Endothelial cell of umbilical vein (primary cell): ENCODE results near the gene CDC42SE2. TPM values are rescaled to one million over a fixed set of nuclear protein-coding genes. Genes with fewer than 3 reads are reported as not detected.

Experiments
- BruUV-seq: library from RNA; stranded (reverse); fragments of 400-500 nt; replicated peaks from 2 replicates; lab custom pipeline; 2021; lab: Mats Ljungman, UMichigan
- CTCF ChIA-PET: fragments of 300-600, 350-600 bp; sonication (Branson Sonifier 250); formaldehyde crosslinking; loops from one replicate; lab custom pipeline; 2021; ENCODE audit warnings: antibody characterized with exemption, inconsistent platforms; lab: Charles Lee
- POLR2A ChIA-PET: fragments of 300-600, 350-600 bp; sonication (Branson Sonifier 250); formaldehyde crosslinking; loops from one replicate; lab custom pipeline; 2021; ENCODE audit warnings: antibody characterized with exemption, inconsistent platforms; lab: Charles Lee
- DNase-seq: peaks from one replicate; pipeline ENCODE4 v3.0.0-alpha.2; 2011; ENCODE audit warnings: low read depth, low spot score
- FAIRE-seq: peaks from 2 replicates; lab custom pipeline; 2011; peaks lifted over from hg19 to GRCh38; lab: Jason Lieb, UNC
- H2AFZ ChIP-seq: 2 replicates; pipeline ENCODE4 v1.6.0; 2012; ENCODE audit warnings: low read depth, low read length, control low read depth, inconsistent platforms
- H3K27ac ChIP-seq: 2 replicates; pipeline ENCODE4 v1.5.1; 2011; ENCODE audit warnings: low read depth, mild to moderate bottlenecking, control low read depth, low read length, moderate library complexity; ENCODE audit not compliant: insufficient read depth
- H3K27me3 ChIP-seq, 2 experiments: 2 replicates each; pipeline versions ENCODE4 v1.6.0 to v1.6.1; 2011; ENCODE audit warnings: low read length in 2 of 2, mixed read lengths in 1 of 2; ENCODE audit not compliant: control insufficient read depth in 2 of 2, insufficient read depth in 2 of 2
- H3K36me3 ChIP-seq, 2 experiments: 2 replicates in 1 of 2; 3 replicates in 1 of 2; pipeline ENCODE4 v1.5.1; 2011; ENCODE audit warnings: low read length in 2 of 2, mild to moderate bottlenecking in 1 of 2, moderate library complexity in 1 of 2; ENCODE audit not compliant: control insufficient read depth in 2 of 2, insufficient read depth in 2 of 2; ENCODE audit errors: extremely low read depth in 1 of 2
- H3K4me1 ChIP-seq: 3 replicates; pipeline ENCODE4 v1.5.1; 2011; ENCODE audit warnings: mild to moderate bottlenecking, low read length; ENCODE audit not compliant: control insufficient read depth, insufficient read depth; ENCODE audit errors: extremely low read depth
- H3K4me2 ChIP-seq: 2 replicates; pipeline ENCODE4 v1.6.1; 2011; ENCODE audit warnings: low read length, control low read depth, mixed read lengths; ENCODE audit not compliant: insufficient read depth
- H3K4me3 ChIP-seq, 3 experiments: fragments of 200-600 bp in 1 of 3; sonication (generic), shearing (Covaris generic) in 1 of 3; replicated peaks in 1 of 3; 2 replicates each; pipeline ENCODE4 v1.5.1; 2011 to 2016; ENCODE audit warnings: control low read depth in 3 of 3, low read length in 3 of 3, mild to moderate bottlenecking in 2 of 3, inconsistent platforms in 1 of 3, low read depth in 1 of 3, moderate library complexity in 1 of 3; ENCODE audit not compliant: insufficient read depth in 1 of 3
- H3K79me2 ChIP-seq: 2 replicates; pipeline ENCODE4 v1.6.0; 2012; ENCODE audit warnings: low read length, inconsistent platforms; ENCODE audit not compliant: control insufficient read depth, insufficient read depth
- H3K9ac ChIP-seq: replicated peaks from 2 replicates; pipeline ENCODE3; 2011; ENCODE audit warnings: low read length, control low read depth; ENCODE audit not compliant: insufficient read depth; ENCODE audit errors: extremely low read depth
- H3K9me1 ChIP-seq: replicated peaks from 3 replicates; pipeline ENCODE4 v1.6.0; 2011; ENCODE audit warnings: mild to moderate bottlenecking, low read length; ENCODE audit not compliant: control insufficient read depth, insufficient read depth; ENCODE audit errors: extremely low read depth
- H3K9me3 ChIP-seq: replicated peaks from 2 replicates; pipeline ENCODE4 v1.5.1; 2012; ENCODE audit warnings: low read length, inconsistent platforms; ENCODE audit not compliant: control insufficient read depth, insufficient read depth
- H4K20me1 ChIP-seq: replicated peaks from 2 replicates; pipeline ENCODE3; 2011; ENCODE audit warnings: mild to moderate bottlenecking, low read length; ENCODE audit not compliant: control insufficient read depth, insufficient read depth; ENCODE audit errors: extremely low read depth
- CTCF ChIP-seq, 2 donors: IDR thresholded peaks; 1 replicate in 1 of 2; 2 replicates in 1 of 2; pipeline ENCODE4 v1.5.1; 2011; ENCODE audit warnings: low read length in 2 of 2, mild to moderate bottlenecking in 2 of 2, moderate library complexity in 2 of 2, control low read depth in 1 of 2, inconsistent platforms in 1 of 2, low read depth in 1 of 2; ENCODE audit not compliant: insufficient read depth in 1 of 2; ENCODE audit errors: extremely low read depth in 1 of 2
- EZH2 ChIP-seq: IDR thresholded peaks from 2 replicates; pipeline ENCODE4 v1.6.1; 2012; ENCODE audit warnings: borderline replicate concordance, low read depth, mild to moderate bottlenecking, moderate library complexity, low read length, inconsistent platforms; ENCODE audit not compliant: severe bottlenecking
- FOS ChIP-seq: IDR thresholded peaks from 2 replicates; pipeline ENCODE4 v1.6.1; 2011; ENCODE audit warnings: mild to moderate bottlenecking, low read length, moderate library complexity, borderline replicate concordance; ENCODE audit not compliant: insufficient read depth
- GATA2 ChIP-seq: IDR thresholded peaks from 2 replicates; pipeline ENCODE4 v1.7.0; 2011; ENCODE audit warnings: low read depth, mild to moderate bottlenecking, moderate library complexity, mixed read lengths, low read length; ENCODE audit not compliant: insufficient read length, insufficient read depth
- JUN ChIP-seq: IDR thresholded peaks from 2 replicates; pipeline ENCODE4 v1.6.1; 2011; ENCODE audit warnings: borderline replicate concordance, low read depth; ENCODE audit not compliant: insufficient read length, insufficient read depth
- MYC ChIP-seq: IDR thresholded peaks from one replicate; pipeline ENCODE4 v1.6.1; 2011; ENCODE audit warnings: mild to moderate bottlenecking, low read depth, low read length
- POLR2A ChIP-seq: IDR thresholded peaks from 2 replicates; pipeline ENCODE4 v1.6.1; 2012; ENCODE audit warnings: low read depth, mild to moderate bottlenecking, control low read depth, low read length
- POLR2AphosphoS5 ChIP-seq: IDR thresholded peaks from 2 replicates; pipeline ENCODE4 v1.6.1; 2012; ENCODE audit warnings: low read depth, mild to moderate bottlenecking, control low read depth, low read length, moderate library complexity; ENCODE audit not compliant: insufficient read depth
- dilution Hi-C: fragments of 300-500 bp; cut with MboI; formaldehyde crosslinking; loops from one replicate; pipeline ENCODE4 v1.15.0; 2019; ENCODE audit warnings: low sequenced_read_pairs; ENCODE audit not compliant: extremely low pct_ligation_motif_present
- intact Hi-C: fragments of 100-400 bp; cut with micrococcal nuclease; formaldehyde crosslinking; loops from one replicate; pipeline ENCODE4 v1.10.0; 2022
- polyA plus RNA-seq, 4 experiments: library from polyadenylated mRNA; depleted of rRNA in 3 of 4; stranded (reverse) in 3 of 4; unstranded in 1 of 4; fragments of >200 nt; gene quantifications; 2 replicates each; pipeline versions ENCODE4 v1.2.1 to v1.2.3, GENCODE V29; 2011 to 2012; ENCODE audit warnings: missing spikeins in 1 of 4
- total RNA-seq: library from RNA; stranded (reverse); gene quantifications from 2 replicates; pipeline ENCODE4 v1.2.3, GENCODE V29; 2021
- TF ChIP-seq, protein P1 (sequence below): IDR thresholded peaks from 2 replicates; pipeline ENCODE4 v1.6.1; 2011; ENCODE audit not compliant: insufficient read depth, insufficient read length

The CDC42SE2 gene
- total and polyA plus RNA-seq, 2 donors (not counting 3 experiments of a cell fraction or from before 2014, with no cell fraction given) = 14.7 to 21.9 TPM

GRCh38 chr5:131218392-131218791, 45.5 kb upstream of the CDC42SE2 start:
- no TSS peak for BruUV-seq
- Histone ChIP-seq H3K79me2 (no peaks in the 10 kb centered on the region), H4K20me1 (no peaks in the 10 kb centered on the region), H3K27ac (no peak overlapping the region), H3K36me3 (no peaks in the 10 kb centered on the region), H3K9me3 (no peaks in the 10 kb centered on the region), H3K27me3 (no peaks in the 10 kb centered on the region), H3K4me1 (no peaks in the 10 kb centered on the region), H3K4me3 (no peak overlapping the region), H3K9ac (no peak overlapping the region), H3K9me1 (no peaks in the 10 kb centered on the region), H3K4me2 (no peak overlapping the region), H2AFZ (no peak overlapping the region)
- dilution Hi-C loops (no loop called here), intact Hi-C loops (no loop called here)
- ChIA-PET POLR2A (no interaction called here), CTCF (no interaction called here)
- no peak for TF ChIP-seq JUN
- TF ChIP-seq EZH2 = no peak
- no peak for TF ChIP-seq FOS
- TF ChIP-seq POLR2AphosphoS5 = no peak
- no peak for TF ChIP-seq GATA2
- TF ChIP-seq, protein P1, sequence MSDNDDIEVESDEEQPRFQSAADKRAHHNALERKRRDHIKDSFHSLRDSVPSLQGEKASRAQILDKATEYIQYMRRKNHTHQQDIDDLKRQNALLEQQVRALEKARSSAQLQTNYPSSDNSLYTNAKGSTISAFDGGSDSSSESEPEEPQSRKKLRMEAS = no peak
- TF ChIP-seq CTCF (IDR thresholded peaks at IDR 0.05; ENCODE audit: extremely low read depth in 1 of 2, insufficient read depth in 1 of 2, low read depth in 1 of 2, low read length in 2 of 2) = no peak
- no peak for TF ChIP-seq POLR2A
- no peak for TF ChIP-seq MYC
- FAIRE-seq (no peak), DNase-seq (no peak)
